BLaER1 treated with 17β-estradiol and CSF1 and Interleukin-3, amounts not matched to agents 10 nM and 100 nM (cell line): ENCODE data around the gene PNMA8C.

Experiments used
- H3K27ac ChIP-seq, 11 experiments: shearing (Covaris generic); formaldehyde crosslinking; 2 replicates each; pipeline ENCODE4 v1.8.1; 2022
- H3K27me3 ChIP-seq, 11 experiments: shearing (Covaris generic); formaldehyde crosslinking; 2 replicates each; pipeline ENCODE4 v1.8.1; 2022
- H3K36me3 ChIP-seq, 11 experiments: shearing (Covaris generic); formaldehyde crosslinking; 2 replicates each; pipeline ENCODE4 v1.8.1; 2022
- H3K4me1 ChIP-seq, 10 experiments: shearing (Covaris generic); formaldehyde crosslinking; 2 replicates each; pipeline ENCODE4 v1.8.1; 2022
- H3K4me2 ChIP-seq, 11 experiments: shearing (Covaris generic); formaldehyde crosslinking; 2 replicates each; pipeline ENCODE4 v1.8.1; 2022
- H3K4me3 ChIP-seq, 10 experiments: shearing (Covaris generic); formaldehyde crosslinking; 2 replicates each; pipeline ENCODE4 v1.8.1; 2022
- H3K9ac ChIP-seq, 11 experiments: shearing (Covaris generic); formaldehyde crosslinking; 2 replicates each; pipeline ENCODE4 v1.8.1; 2022
- H3K9me3 ChIP-seq, 11 experiments: shearing (Covaris generic); formaldehyde crosslinking; replicated peaks in 1 of 11; 2 replicates each; pipeline ENCODE4 v1.8.1; 2022
- H4K20me1 ChIP-seq, 11 experiments: shearing (Covaris generic); formaldehyde crosslinking; 2 replicates each; pipeline ENCODE4 v1.8.1; 2022
- Cebpa-rat ChIP-seq, 11 experiments: shearing (Covaris generic); IDR thresholded peaks; 2 replicates each; pipeline ENCODE4 v1.8.1; 2022

Gene PNMA8C

GRCh38 chr19:46392252-46392801 is 36.4 kb downstream of the PNMA8C start:
- Histone ChIP-seq H3K36me3 (peaks cover 42 to 52% (median 45%) of the 10 kb centered on the region in 11 experiments), H3K9ac (peak overlapping the region; percentile 17 to 82 (median 68); a peak in 21 of 22 replicates), H4K20me1 (peaks cover 0 to 53% (median 0%) of the 10 kb centered on the region in 11 experiments; a peak in 8 of 22 replicates), H3K27me3 (no peaks in the 10 kb centered on the region), H3K4me1 (peaks cover 54 to 66% (median 58%) of the 10 kb centered on the region in 10 experiments), H3K27ac (peak overlapping the region in 9 of 11 experiments; percentile 36 to 90 (median 79); a peak in 18 of 22 replicates), H3K9me3 (no peaks in the 10 kb centered on the region), H3K4me2 (peak overlapping the region; percentile 76 to 96 (median 91)), H3K4me3 (peak overlapping the region in 6 of 10 experiments; percentile 9 to 39 (median 20); a peak in 9 of 20 replicates)
- TF ChIP-seq Cebpa-rat (IDR thresholded peaks at IDR 0.05): peak in 1 of 11 experiments; percentile 72; a peak in 3 of 22 replicates

GRCh38 chr19:46391296-46392251 is 37.2 kb downstream of the PNMA8C start:
- Histone ChIP-seq H3K27ac (peak overlapping the region in 9 of 11 experiments; percentile 36 to 90 (median 79); a peak in 18 of 22 replicates), H4K20me1 (peaks cover 0 to 55% (median 0%) of the 10 kb centered on the region in 11 experiments; a peak in 8 of 22 replicates), H3K4me1 (peaks cover 54 to 66% (median 58%) of the 10 kb centered on the region in 10 experiments), H3K9ac (peak overlapping the region; percentile 17 to 82 (median 68); a peak in 20 of 22 replicates), H3K4me3 (peak overlapping the region in 7 of 10 experiments; percentile 9 to 39 (median 20); a peak in 8 of 20 replicates), H3K36me3 (peaks cover 49 to 60% (median 53%) of the 10 kb centered on the region in 11 experiments), H3K27me3 (no peaks in the 10 kb centered on the region), H3K4me2 (peak overlapping the region; percentile 76 to 96 (median 91)), H3K9me3 (no peaks in the 10 kb centered on the region)
- no peak for TF ChIP-seq Cebpa-rat (IDR thresholded peaks at IDR 0.05)

GRCh38 chr19:46390866-46391265 is 37.9 kb downstream of the PNMA8C start:
- Histone ChIP-seq H4K20me1 (peaks cover 0 to 60% (median 3%) of the 10 kb centered on the region in 11 experiments; a peak in 9 of 22 replicates), H3K9ac (peak overlapping the region in 10 of 11 experiments; percentile 46 to 82 (median 68); a peak in 17 of 22 replicates), H3K4me3 (no peak overlapping the region; a peak in 1 of 20 replicates), H3K9me3 (no peaks in the 10 kb centered on the region), H3K27ac (peak overlapping the region in 8 of 11 experiments; percentile 70 to 90 (median 80); a peak in 14 of 22 replicates), H3K36me3 (peaks cover 56 to 67% (median 60%) of the 10 kb centered on the region in 11 experiments), H3K27me3 (no peaks in the 10 kb centered on the region), H3K4me1 (peaks cover 54 to 61% (median 59%) of the 10 kb centered on the region in 10 experiments), H3K4me2 (peak overlapping the region; percentile 76 to 96 (median 91))
- no peak for TF ChIP-seq Cebpa-rat (IDR thresholded peaks at IDR 0.05)

- TF ChIP-seq Cebpa-rat (IDR thresholded peaks at IDR 0.05): no peak
- peaks cover 0 to 65% (median 3%) of the 10 kb centered on the region in 11 experiments; a peak in 10 of 22 replicates for H4K20me1 ChIP-seq
- H3K27ac ChIP-seq: peak overlapping the region in 7 of 11 experiments; percentile 72 to 90 (median 82); a peak in 14 of 22 replicates
- no peaks in the 10 kb centered on the region for H3K27me3 ChIP-seq
- H3K4me1 ChIP-seq: peaks cover 54 to 64% (median 59%) of the 10 kb centered on the region in 10 experiments
- no peak overlapping the region for H3K4me3 ChIP-seq
- H3K4me2 ChIP-seq: peak overlapping the region; percentile 76 to 96 (median 91); a peak in 21 of 22 replicates
- H3K9me3 ChIP-seq: no peaks in the 10 kb centered on the region
- peak overlapping the region in 7 of 11 experiments; percentile 46 to 82 (median 73); a peak in 11 of 22 replicates for H3K9ac ChIP-seq
- H3K36me3 ChIP-seq: peaks cover 62 to 72% (median 66%) of the 10 kb centered on the region in 11 experiments
These were observed 38.4 kb downstream of the PNMA8C start for GRCh38 chr19:46390121-46390858.

GRCh38 chr19:46388311-46389095 is 40.2 kb downstream of the PNMA8C start:
- no peak overlapping the region for H3K4me2 ChIP-seq
- peaks cover 0 to 80% (median 3%) of the 10 kb centered on the region in 11 experiments; a peak in 11 of 22 replicates for H4K20me1 ChIP-seq
- no peak overlapping the region for H3K27ac ChIP-seq
- H3K9ac ChIP-seq: no peak overlapping the region
- no peak for TF ChIP-seq Cebpa-rat (IDR thresholded peaks at IDR 0.05)
- peaks cover 80 to 84% (median 83%) of the 10 kb centered on the region in 11 experiments for H3K36me3 ChIP-seq
- H3K9me3 ChIP-seq: no peaks in the 10 kb centered on the region
- H3K4me1 ChIP-seq: peaks cover 36 to 51% (median 41%) of the 10 kb centered on the region in 10 experiments
- no peak overlapping the region for H3K4me3 ChIP-seq
- no peaks in the 10 kb centered on the region for H3K27me3 ChIP-seq

GRCh38 chr19:46387713-46388130 is 41.0 kb downstream of the PNMA8C start:
- Histone ChIP-seq H3K4me2 (no peak overlapping the region), H3K36me3 (peaks cover 88 to 92% (median 91%) of the 10 kb centered on the region in 11 experiments), H3K9me3 (no peaks in the 10 kb centered on the region), H3K27ac (no peak overlapping the region), H4K20me1 (peaks cover 0 to 72% (median 3%) of the 10 kb centered on the region in 11 experiments; a peak in 11 of 22 replicates), H3K27me3 (no peaks in the 10 kb centered on the region), H3K4me3 (no peak overlapping the region), H3K4me1 (peaks cover 28 to 44% (median 33%) of the 10 kb centered on the region in 10 experiments), H3K9ac (no peak overlapping the region)
- TF ChIP-seq Cebpa-rat (IDR thresholded peaks at IDR 0.05): no peak

GRCh38 chr19:46386996-46387712 is 41.6 kb downstream of the PNMA8C start:
- H3K27me3 ChIP-seq: no peaks in the 10 kb centered on the region
- H3K27ac ChIP-seq: no peak overlapping the region
- no peak for TF ChIP-seq Cebpa-rat (IDR thresholded peaks at IDR 0.05)
- peaks cover 0 to 71% (median 6%) of the 10 kb centered on the region in 11 experiments; a peak in 15 of 22 replicates for H4K20me1 ChIP-seq
- peaks cover 93 to 97% (median 96%) of the 10 kb centered on the region in 11 experiments for H3K36me3 ChIP-seq
- H3K4me2 ChIP-seq: no peak overlapping the region
- H3K4me3 ChIP-seq: no peak overlapping the region
- H3K9me3 ChIP-seq: no peaks in the 10 kb centered on the region
- H3K9ac ChIP-seq: no peak overlapping the region
- H3K4me1 ChIP-seq: peaks cover 22 to 39% (median 28%) of the 10 kb centered on the region in 10 experiments
